ENCODE results near the gene SREBF1. TPM values are rescaled to one million over a fixed set of nuclear protein-coding genes. Genes with fewer than 3 reads are reported as not detected.

The SREBF1 gene
- total and polyA plus RNA-seq, 10 of the 15 experiments (the other 5 are each of a cell fraction or from before 2014, with no cell fraction given) = 1.4 to 84.6 (median 20.4) TPM

DNA sequence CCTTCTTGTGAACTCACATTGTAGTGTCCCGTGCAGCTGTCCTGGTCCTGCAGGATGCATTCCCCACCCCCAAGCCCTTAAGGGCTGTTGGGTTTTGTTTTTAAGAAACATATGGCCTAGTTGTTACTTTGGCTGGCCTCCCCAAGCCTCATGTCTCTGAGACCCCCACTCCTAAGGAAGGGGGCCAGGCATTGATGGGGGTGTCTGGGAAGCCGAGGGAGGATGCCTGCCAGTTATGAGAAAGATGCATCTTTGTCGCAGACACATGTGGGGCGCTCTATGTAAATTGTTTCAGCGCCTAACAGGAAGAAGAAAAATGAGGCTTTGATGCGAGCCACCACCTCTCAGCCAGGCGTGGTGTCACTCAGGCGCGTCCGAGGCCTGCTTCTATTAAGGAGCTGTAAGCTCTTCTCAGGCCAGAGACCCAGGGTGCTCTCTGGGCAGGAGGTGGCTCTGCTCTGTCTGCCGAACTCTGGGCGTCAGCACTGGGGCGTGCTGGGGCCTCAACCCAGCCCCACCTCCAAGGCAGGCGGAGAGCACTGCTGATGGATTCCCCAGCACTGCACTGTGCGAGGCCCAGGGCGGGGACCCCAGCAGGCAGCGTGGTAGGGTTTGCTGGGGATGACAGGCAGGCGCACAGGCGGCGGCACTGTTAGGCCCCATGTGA, 70.6 kb downstream of the SREBF1 start:
- Histone ChIP-seq H3K79me2 (ENCODE audit: control insufficient read depth, insufficient read depth, low read length) (no peaks in the 10 kb centered on the region; the same call in 1 of the 2 replicates), H3K4me2 (ENCODE audit: control insufficient read depth, insufficient read depth) (peak overlapping the region; percentile 31), H3K27ac (ENCODE audit: control insufficient read depth, insufficient read depth) (peak overlapping the region; percentile 41), H3K4me1 (ENCODE audit: control insufficient read depth, insufficient read depth, low read length) (peaks cover 18% of the 10 kb centered on the region), H3K4me3 (no peak overlapping the region), H3K27me3 (replicated peaks in 1 of 2; ENCODE audit: control insufficient read depth in 2 of 2, insufficient read depth in 2 of 2, low read length in 1 of 2) (no peaks in the 10 kb centered on the region), H3K36me3 (ENCODE audit: control insufficient read depth in 2 of 2, insufficient read depth in 2 of 2, low read length in 1 of 2) (peaks cover 0 to 9% of the 10 kb centered on the region in 2 experiments; a peak in 2 of 4 replicates), H4K20me1 (ENCODE audit: control insufficient read depth, insufficient read depth) (no peaks in the 10 kb centered on the region; the same call in 1 of the 2 replicates), H3K9me3 (replicated peaks; ENCODE audit: control insufficient read depth, insufficient read depth, low read length) (no peaks in the 10 kb centered on the region), H2AFZ (ENCODE audit: control insufficient read depth, low read depth, low read length) (peak overlapping the region; percentile 48), H3K9ac (ENCODE audit: control insufficient read depth, insufficient read depth, low read length) (peak overlapping the region; percentile 47)
- ATAC-seq = peak; percentile 83
- TF ChIP-seq, protein P1, sequence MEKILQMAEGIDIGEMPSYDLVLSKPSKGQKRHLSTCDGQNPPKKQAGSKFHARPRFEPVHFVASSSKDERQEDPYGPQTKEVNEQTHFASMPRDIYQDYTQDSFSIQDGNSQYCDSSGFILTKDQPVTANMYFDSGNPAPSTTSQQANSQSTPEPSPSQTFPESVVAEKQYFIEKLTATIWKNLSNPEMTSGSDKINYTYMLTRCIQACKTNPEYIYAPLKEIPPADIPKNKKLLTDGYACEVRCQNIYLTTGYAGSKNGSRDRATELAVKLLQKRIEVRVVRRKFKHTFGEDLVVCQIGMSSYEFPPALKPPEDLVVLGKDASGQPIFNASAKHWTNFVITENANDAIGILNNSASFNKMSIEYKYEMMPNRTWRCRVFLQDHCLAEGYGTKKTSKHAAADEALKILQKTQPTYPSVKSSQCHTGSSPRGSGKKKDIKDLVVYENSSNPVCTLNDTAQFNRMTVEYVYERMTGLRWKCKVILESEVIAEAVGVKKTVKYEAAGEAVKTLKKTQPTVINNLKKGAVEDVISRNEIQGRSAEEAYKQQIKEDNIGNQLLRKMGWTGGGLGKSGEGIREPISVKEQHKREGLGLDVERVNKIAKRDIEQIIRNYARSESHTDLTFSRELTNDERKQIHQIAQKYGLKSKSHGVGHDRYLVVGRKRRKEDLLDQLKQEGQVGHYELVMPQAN (conservative IDR thresholded peaks at IDR 0.05) = no peak
- peak; percentile 60 for TF ChIP-seq PBX3 (IDR thresholded peaks at IDR 0.05; ENCODE audit: insufficient replicate concordance, low read depth, low read length)
- peak; percentile 80 for TF ChIP-seq POLR2A (IDR thresholded peaks at IDR 0.05; ENCODE audit: low read depth, low read length)
- TF ChIP-seq, protein P2, sequence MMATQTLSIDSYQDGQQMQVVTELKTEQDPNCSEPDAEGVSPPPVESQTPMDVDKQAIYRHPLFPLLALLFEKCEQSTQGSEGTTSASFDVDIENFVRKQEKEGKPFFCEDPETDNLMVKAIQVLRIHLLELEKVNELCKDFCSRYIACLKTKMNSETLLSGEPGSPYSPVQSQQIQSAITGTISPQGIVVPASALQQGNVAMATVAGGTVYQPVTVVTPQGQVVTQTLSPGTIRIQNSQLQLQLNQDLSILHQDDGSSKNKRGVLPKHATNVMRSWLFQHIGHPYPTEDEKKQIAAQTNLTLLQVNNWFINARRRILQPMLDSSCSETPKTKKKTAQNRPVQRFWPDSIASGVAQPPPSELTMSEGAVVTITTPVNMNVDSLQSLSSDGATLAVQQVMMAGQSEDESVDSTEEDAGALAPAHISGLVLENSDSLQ (IDR thresholded peaks at IDR 0.05) = peak; percentile 87
- TF ChIP-seq POU2F2 (IDR thresholded peaks at IDR 0.05; ENCODE audit: borderline replicate concordance, low read depth, low read length) = 0 out of 3 replicates have a peak, but pooled peaks have one; percentile 11
- TF ChIP-seq CREB1 (IDR thresholded peaks at IDR 0.05; ENCODE audit: low read depth) = peak; percentile 42; the same call in 1 of the 2 replicates
- TF ChIP-seq TAF1 (IDR thresholded peaks at IDR 0.05; ENCODE audit: borderline replicate concordance, low read depth, low read length) = peak; percentile 24; the same call in 1 of the 2 replicates
- 0 out of 2 replicates have a peak, but pooled peaks have one; percentile 17 for TF ChIP-seq YY1 (IDR thresholded peaks at IDR 0.05; ENCODE audit: low read depth, low read length)
- no peak for TF ChIP-seq BACH1 (IDR thresholded peaks at IDR 0.05; ENCODE audit: borderline replicate concordance)
- TF ChIP-seq, protein P3, sequence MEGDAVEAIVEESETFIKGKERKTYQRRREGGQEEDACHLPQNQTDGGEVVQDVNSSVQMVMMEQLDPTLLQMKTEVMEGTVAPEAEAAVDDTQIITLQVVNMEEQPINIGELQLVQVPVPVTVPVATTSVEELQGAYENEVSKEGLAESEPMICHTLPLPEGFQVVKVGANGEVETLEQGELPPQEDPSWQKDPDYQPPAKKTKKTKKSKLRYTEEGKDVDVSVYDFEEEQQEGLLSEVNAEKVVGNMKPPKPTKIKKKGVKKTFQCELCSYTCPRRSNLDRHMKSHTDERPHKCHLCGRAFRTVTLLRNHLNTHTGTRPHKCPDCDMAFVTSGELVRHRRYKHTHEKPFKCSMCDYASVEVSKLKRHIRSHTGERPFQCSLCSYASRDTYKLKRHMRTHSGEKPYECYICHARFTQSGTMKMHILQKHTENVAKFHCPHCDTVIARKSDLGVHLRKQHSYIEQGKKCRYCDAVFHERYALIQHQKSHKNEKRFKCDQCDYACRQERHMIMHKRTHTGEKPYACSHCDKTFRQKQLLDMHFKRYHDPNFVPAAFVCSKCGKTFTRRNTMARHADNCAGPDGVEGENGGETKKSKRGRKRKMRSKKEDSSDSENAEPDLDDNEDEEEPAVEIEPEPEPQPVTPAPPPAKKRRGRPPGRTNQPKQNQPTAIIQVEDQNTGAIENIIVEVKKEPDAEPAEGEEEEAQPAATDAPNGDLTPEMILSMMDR (IDR thresholded peaks at IDR 0.05 in 2 of 3, conservative IDR thresholded peaks at IDR 0.05 in 1 of 3; ENCODE audit: control insufficient read depth in 2 of 3, extremely low read depth in 1 of 3, insufficient read depth in 1 of 3, low read depth in 3 of 3, low read length in 3 of 3) = 0 out of 6 replicates have a peak, but pooled peaks of 1 of the 3 experiments have one; percentile 6
- no TSS peak for BruUV-seq (replicated peaks)
- DNase-seq (ENCODE audit: low read depth, low spot score) = no peak
- intact Hi-C loops (cut with micrococcal nuclease; ENCODE audit: unreplicated experiment) = no loop called here
- POLR2A ChIA-PET = no interaction called here
- CTCF ChIA-PET = interaction anchor here (1.1 kb wide), 1 partner anchor 36 kb away, joined by 3 read pairs; no protein-coding TSS in a partner anchor
- SMC1A ChIA-PET (ENCODE audit: uncharacterized antibody, unreplicated experiment) = no interaction called here
- FAIRE-seq = peak; percentile 90
- in situ Hi-C loops (cut with MboI) = no loop called here
- 14% methylated on average over 20 of the region's 20 CpGs for WGBS (ENCODE audit: insufficient coverage, insufficient replicate concordance, low lambda C conversion rate, missing lambda C conversion rate)
- RAD21 ChIA-PET (ENCODE audit: unreplicated experiment) = no interaction called here

Data from GM12878 (cell line).